ENCODE data around the gene TRMT5.

TRMT5 gene

GRCh38 chr14:60980811-60981632 is at the start of gene TRMT5, which contains the start of gene SLC38A6:
TSS of gene TRMT5 (minus strand) at chr14:60981079. CDS start at chr14:60980973, 106 bp downstream.
TSS of gene SLC38A6 (plus strand) at chr14:60981245. CDS start at chr14:60981278, 33 bp downstream.
- peak; percentile 53 to 96 (median 92) for DNase-seq

- DNase-seq: no peak
Observed at GRCh38 chr14:61026526-61026925, 45.6 kb upstream of the TRMT5 start.

GRCh38 chr14:61025251-61026223 is 44.7 kb upstream of the TRMT5 start:
- peak in 44 of 58 donors; percentile 0 to 68 (median 8) for DNase-seq

- DNase-seq: no peak
Observed at GRCh38 chr14:61019537-61019936, 38.7 kb upstream of the TRMT5 start.

- DNase-seq: no peak
Observed at GRCh38 chr14:61003571-61003970, 22.7 kb upstream of the TRMT5 start.

- DNase-seq: no peak
Observed at GRCh38 chr14:60999536-60999935, 18.7 kb upstream of the TRMT5 start.

- DNase-seq: no peak
Observed at GRCh38 chr14:60998617-60999016, 17.7 kb upstream of the TRMT5 start.

GRCh38 chr14:60989599-60989998 is 8.7 kb upstream of the TRMT5 start:
- no peak for DNase-seq

GRCh38 chr14:60986500-60986899 is 5.6 kb upstream of the TRMT5 start:
- DNase-seq: no peak

GRCh38 chr14:60984196-60984595 is 3.3 kb upstream of the TRMT5 start:
- no peak for DNase-seq

- DNase-seq: peak in 5 of 58 donors; percentile 2 to 26 (median 5)
Observed at GRCh38 chr14:60981633-60982455, 965 bp upstream of the TRMT5 start.

GRCh38 chr14:60977847-60978246 is 3.0 kb downstream of the TRMT5 start:
- no peak for DNase-seq

GRCh38 chr14:60975551-60975950 is 5.3 kb downstream of the TRMT5 start:
- no peak for DNase-seq

- DNase-seq: no peak
Observed at GRCh38 chr14:60974090-60974651, 6.7 kb downstream of the TRMT5 start.

- DNase-seq: no peak
Observed at GRCh38 chr14:60973070-60973469, 7.8 kb downstream of the TRMT5 start.

- DNase-seq: no peak
Observed at GRCh38 chr14:60972295-60972694, 8.6 kb downstream of the TRMT5 start.

GRCh38 chr14:60971271-60971670 is 9.6 kb downstream of the TRMT5 start:
- DNase-seq: no peak

GRCh38 chr14:60970146-60970545 is 10.7 kb downstream of the TRMT5 start:
- no peak for DNase-seq

- no peak for DNase-seq
Observed at GRCh38 chr14:60968671-60969070, 12.2 kb downstream of the TRMT5 start.

GRCh38 chr14:60968099-60968498 is 12.8 kb downstream of the TRMT5 start:
- DNase-seq: no peak

- DNase-seq: no peak
Observed at GRCh38 chr14:60965402-60965801, 15.5 kb downstream of the TRMT5 start.
